Spleen (tissue), 11 donors: ENCODE results near the gene ETV6. TPM values are rescaled to one million over a fixed set of nuclear protein-coding genes. Genes with fewer than 3 reads are reported as not detected.
A peak's percentile ranks its signal among the peaks of the same experiment; 100 is the strongest.

Experiments used
- DNase-seq: peaks from one replicate; pipeline ENCODE4 v3.0.0-alpha.2; 2020
- H3K27ac ChIP-seq, 8 donors: fragments of 200-600 bp; sonication (generic) in 7 of 8; 1 replicate in 4 of 8; 2 replicates in 4 of 8; pipeline versions ENCODE4 v1.5.0 to v1.8.0; 2016 to 2021; ENCODE audit warnings: inconsistent platforms in 4 of 8, mild to moderate bottlenecking in 4 of 8, moderate library complexity in 1 of 8
- H3K27me3 ChIP-seq, 7 donors: fragments of 200-600 bp; sonication (generic) in 6 of 7; replicated peaks in 1 of 7; 1 replicate in 4 of 7; 2 replicates in 3 of 7; pipeline versions ENCODE4 v1.5.0 to v1.8.0; 2016 to 2021; ENCODE audit warnings: inconsistent platforms in 3 of 7, mild to moderate bottlenecking in 1 of 7
- H3K36me3 ChIP-seq, 6 donors: fragments of 200-600 bp; sonication (generic) in 5 of 6; 1 replicate in 4 of 6; 2 replicates in 2 of 6; pipeline versions ENCODE4 v1.5.0 to v1.8.0; 2016 to 2021; ENCODE audit warnings: inconsistent platforms in 2 of 6
- H3K4me1 ChIP-seq, 6 donors: fragments of 200-600 bp; sonication (generic) in 5 of 6; 1 replicate in 3 of 6; 2 replicates in 3 of 6; pipeline versions ENCODE4 v1.5.0 to v1.8.0; 2016 to 2021; ENCODE audit warnings: inconsistent platforms in 3 of 6
- H3K4me3 ChIP-seq, 8 donors: fragments of 200-600 bp; sonication (generic) in 7 of 8; 1 replicate in 4 of 8; 2 replicates in 4 of 8; pipeline versions ENCODE4 v1.5.0 to v1.8.0; 2016 to 2021; ENCODE audit warnings: inconsistent platforms in 4 of 8, mild to moderate bottlenecking in 4 of 8, moderate library complexity in 2 of 8
- H3K9me3 ChIP-seq, 8 donors: fragments of 200-600 bp; sonication (generic) in 7 of 8; 1 replicate in 4 of 8; 2 replicates in 4 of 8; pipeline versions ENCODE4 v1.5.0 to v1.8.0; 2016 to 2021; ENCODE audit warnings: inconsistent platforms in 4 of 8
- CTCF ChIP-seq, 11 experiments: fragments of 200-600 bp in 7 of 11; fragments of 450-650 bp in 4 of 11; sonication (generic) in 4 of 11; IDR thresholded peaks in 8 of 11; conservative IDR thresholded peaks in 3 of 11; 1 replicate in 7 of 11; 2 replicates in 4 of 11; pipeline versions ENCODE4 v1.4.0 to v1.8.0; 2016 to 2021; ENCODE audit warnings: antibody characterized with exemption in 11 of 11, inconsistent platforms in 4 of 11, mild to moderate bottlenecking in 1 of 11
- POLR2A ChIP-seq, 3 donors: fragments of 450-650 bp; IDR thresholded peaks; one replicate each; pipeline ENCODE4 v1.5.1; 2017; ENCODE audit warnings: antibody characterized with exemption in 3 of 3, mild to moderate bottlenecking in 1 of 3
- POLR2AphosphoS5 ChIP-seq, 3 donors: sonication (generic); formaldehyde crosslinking; IDR thresholded peaks; one replicate each; pipeline ENCODE4 v1.5.1; 2017; ENCODE audit warnings: antibody characterized with exemption in 3 of 3
- WGBS, 5 donors: extraction: QIAGEN DNeasy Blood & Tissue Kit in 3 of 5; methylation state at CpG; one replicate each; pipeline versions ENCODE4 v1.1.5 to v1.1.7; 2013 to 2018; 5-methylcytosine and 5-hydroxymethylcytosine counted together
- intact Hi-C: fragments of 100-400 bp; cut with DNase I; formaldehyde crosslinking; loops from one replicate; pipeline ENCODE4 v1.15.0; 2023; ENCODE audit warnings: low total_unique reads
- polyA plus RNA-seq, 3 donors: library from polyadenylated mRNA; stranded (reverse); fragments of 200-250 nt; gene quantifications; one replicate each; pipeline ENCODE4 v1.2.1, GENCODE V29; 2013
- total RNA-seq, 7 donors: library from RNA; depleted of rRNA in 3 of 7; stranded (reverse); fragments of >200 nt in 3 of 7; fragmentation: NEBNext Ultra II Directional in 4 of 7; extraction: Animal tissue kit (Norgen Biotek cat#: 25700) in 4 of 7; gene quantifications; one replicate each; pipeline versions ENCODE4 v1.1.0 to v1.2.1, GENCODE V29; 2016 to 2021
- donor health status: healthy with polysubstance abuse.
- donor health status: DM: no; HTN: no; CAD: no; lungs with moderate emphysema.
- donor health status: DM: no; HTN: no; CAD: no.
- donor health status: Bipolar disorder and iron deficiency.
- donor health status: healthy.
- donor health status: DM: no; HTN: no; CAD: no.
- donor health status: DM: yes; HTN: yes; CAD: no.

The ETV6 gene
- total and polyA plus RNA-seq, 10 donors = 7.2 to 116 (median 57.8) TPM

- TF ChIP-seq POLR2AphosphoS5 (IDR thresholded peaks at IDR 0.05) = peak in 1 of 3 donors; percentile 69
- TF ChIP-seq POLR2A (IDR thresholded peaks at IDR 0.05) = no peak
- TF ChIP-seq CTCF (IDR thresholded peaks at IDR 0.05 in 8 of 11, conservative IDR thresholded peaks at IDR 0.05 in 3 of 11) = no peak
- Histone ChIP-seq H3K4me1 (peaks cover 27 to 100% (median 81%) of the 10 kb centered on the region in 6 donors), H3K27ac (peak overlapping the region; percentile 7 to 78 (median 54)), H3K4me3 (no peak overlapping the region), H3K27me3 (no peaks in the 10 kb centered on the region), H3K9me3 (no peaks in the 10 kb centered on the region), H3K36me3 (peaks cover 0 to 12% (median 0%) of the 10 kb centered on the region in 6 donors)
- intact Hi-C loops = no loop called here
- 29 to 50% (median 42%) methylated on average over 13 of the region's 13 CpGs for WGBS, 5 donors
- DNase-seq = no peak
Measured at GRCh38 chr12:11673666-11674461, 24.4 kb downstream of the ETV6 start.

- peaks cover 0 to 12% (median 0%) of the 10 kb centered on the region in 6 donors for H3K36me3 ChIP-seq
- H3K27me3 ChIP-seq = no peaks in the 10 kb centered on the region
- WGBS, 5 donors = 79 to 100% (median 88%) methylated on average over 3 to 4 of the region's 4 CpGs
- no peaks in the 10 kb centered on the region for H3K9me3 ChIP-seq
- H3K4me1 ChIP-seq = peaks cover 27 to 99% (median 77%) of the 10 kb centered on the region in 6 donors
- no peak for DNase-seq
- TF ChIP-seq POLR2A (IDR thresholded peaks at IDR 0.05) (no peak), POLR2AphosphoS5 (IDR thresholded peaks at IDR 0.05) (no peak), CTCF (IDR thresholded peaks at IDR 0.05 in 8 of 11, conservative IDR thresholded peaks at IDR 0.05 in 3 of 11) (no peak)
- H3K4me3 ChIP-seq = no peak overlapping the region
- intact Hi-C loops = no loop called here
- H3K27ac ChIP-seq = peak overlapping the region in 7 of 8 donors; percentile 26 to 78 (median 61)
Measured at GRCh38 chr12:11674894-11675390, 25.5 kb downstream of the ETV6 start.

- no peaks in the 10 kb centered on the region for H3K27me3 ChIP-seq
- WGBS, 5 donors = 66 to 82% (median 73%) methylated on average over 4 of the region's 4 CpGs
- DNase-seq = no peak
- peaks cover 27 to 99% (median 75%) of the 10 kb centered on the region in 6 donors for H3K4me1 ChIP-seq
- no peaks in the 10 kb centered on the region for H3K9me3 ChIP-seq
- TF ChIP-seq POLR2AphosphoS5 (IDR thresholded peaks at IDR 0.05) (no peak), CTCF (IDR thresholded peaks at IDR 0.05 in 8 of 11, conservative IDR thresholded peaks at IDR 0.05 in 3 of 11) (no peak), POLR2A (IDR thresholded peaks at IDR 0.05) (no peak)
- no peak overlapping the region for H3K4me3 ChIP-seq
- peaks cover 0 to 12% (median 0%) of the 10 kb centered on the region in 6 donors for H3K36me3 ChIP-seq
- intact Hi-C loops = no loop called here
- H3K27ac ChIP-seq = peak overlapping the region in 7 of 8 donors; percentile 47 to 78 (median 61)
Measured at GRCh38 chr12:11676052-11676451, 26.6 kb downstream of the ETV6 start.

GRCh38 chr12:11677093-11677492 lies 27.6 kb downstream of the ETV6 start:
- intact Hi-C loops = no loop called here
- Histone ChIP-seq H3K36me3 (peaks cover 0 to 12% (median 0%) of the 10 kb centered on the region in 6 donors), H3K27me3 (no peaks in the 10 kb centered on the region), H3K4me1 (peaks cover 27 to 92% (median 67%) of the 10 kb centered on the region in 6 donors), H3K4me3 (no peak overlapping the region), H3K9me3 (peaks cover 0 to 4% (median 0%) of the 10 kb centered on the region in 8 donors), H3K27ac (peak overlapping the region in 1 of 8 donors; percentile 16)
- no peak for TF ChIP-seq POLR2A (IDR thresholded peaks at IDR 0.05)
- no peak for TF ChIP-seq CTCF (IDR thresholded peaks at IDR 0.05 in 8 of 11, conservative IDR thresholded peaks at IDR 0.05 in 3 of 11)
- no peak for TF ChIP-seq POLR2AphosphoS5 (IDR thresholded peaks at IDR 0.05)
- WGBS, 5 donors = 68 to 82% (median 72%) methylated on average over 4 of the region's 4 CpGs
- DNase-seq = no peak
